Measurements from ENCODE around the gene CLEC3B.
A peak's percentile ranks its signal among the peaks of the same experiment; 100 is the strongest.

The CLEC3B gene

GRCh38 chr3:45037720-45038455 is 11.8 kb downstream of the CLEC3B start:
- peaks cover 41% of the 10 kb centered on the region for H3K4me1 ChIP-seq (ENCODE audit: insufficient read depth, low read length, poor library complexity, severe bottlenecking)
- no peaks in the 10 kb centered on the region for H3F3A ChIP-seq (ENCODE audit: low read depth)
- no peak overlapping the region for H2AFZ ChIP-seq (ENCODE audit: low read length)
- no peaks in the 10 kb centered on the region for H3K9me2 ChIP-seq (replicated peaks; ENCODE audit: low read depth, low read length)
- H3K9ac ChIP-seq (ENCODE audit: low read depth, low read length, poor library complexity, severe bottlenecking) = no peak overlapping the region
- H3K4me2 ChIP-seq (ENCODE audit: low read depth, low read length, poor library complexity, severe bottlenecking) = no peak overlapping the region
- no peaks in the 10 kb centered on the region for H3K36me3 ChIP-seq (ENCODE audit: insufficient read depth, low read length)
- H4K20me1 ChIP-seq (ENCODE audit: insufficient read depth, low read length, poor library complexity, severe bottlenecking) = no peaks in the 10 kb centered on the region
- H3K4me3 ChIP-seq (ENCODE audit: low read length, poor library complexity, severe bottlenecking) = no peak overlapping the region
- H3K9me3 ChIP-seq (ENCODE audit: insufficient read depth, low read depth, low read length) = no peaks in the 10 kb centered on the region
- H3K79me2 ChIP-seq (ENCODE audit: insufficient read depth, low read length) = no peaks in the 10 kb centered on the region
- no peaks in the 10 kb centered on the region for H3K27me3 ChIP-seq (ENCODE audit: insufficient read depth, low read length, poor library complexity, severe bottlenecking)
- TF ChIP-seq CTCF (conservative IDR thresholded peaks at IDR 0.05; ENCODE audit: low read length) = peak; percentile 96
- no peak for TF ChIP-seq EZH2phosphoT487 (IDR thresholded peaks at IDR 0.05; ENCODE audit: borderline replicate concordance)

- peak overlapping the region; percentile 47 for H2AFZ ChIP-seq (ENCODE audit: low read length)
- no peaks in the 10 kb centered on the region for H3K27me3 ChIP-seq (ENCODE audit: insufficient read depth, low read length, poor library complexity, severe bottlenecking)
- no peak overlapping the region for H3K9ac ChIP-seq (ENCODE audit: low read depth, low read length, poor library complexity, severe bottlenecking)
- H3K4me2 ChIP-seq (ENCODE audit: low read depth, low read length, poor library complexity, severe bottlenecking) = no peak overlapping the region
- H3K9me3 ChIP-seq (ENCODE audit: insufficient read depth, low read depth, low read length) = no peaks in the 10 kb centered on the region
- H3K79me2 ChIP-seq (ENCODE audit: insufficient read depth, low read length) = no peaks in the 10 kb centered on the region
- no peaks in the 10 kb centered on the region for H3F3A ChIP-seq (ENCODE audit: low read depth)
- no peaks in the 10 kb centered on the region for H4K20me1 ChIP-seq (ENCODE audit: insufficient read depth, low read length, poor library complexity, severe bottlenecking)
- H3K4me1 ChIP-seq (ENCODE audit: insufficient read depth, low read length, poor library complexity, severe bottlenecking) = peaks cover 11% of the 10 kb centered on the region
- no peaks in the 10 kb centered on the region for H3K36me3 ChIP-seq (ENCODE audit: insufficient read depth, low read length)
- H3K9me2 ChIP-seq (replicated peaks; ENCODE audit: low read depth, low read length) = no peaks in the 10 kb centered on the region
- no peak for TF ChIP-seq CTCF (conservative IDR thresholded peaks at IDR 0.05; ENCODE audit: low read length)
- no peak for TF ChIP-seq EZH2phosphoT487 (IDR thresholded peaks at IDR 0.05; ENCODE audit: borderline replicate concordance)
- H3K4me3 ChIP-seq (ENCODE audit: low read length, poor library complexity, severe bottlenecking) = no peak overlapping the region
Observed at GRCh38 chr3:45041666-45042065, 15.6 kb downstream of the CLEC3B start.

GRCh38 chr3:45042162-45042561 is 16.1 kb downstream of the CLEC3B start:
- Histone ChIP-seq H3K4me1 (ENCODE audit: insufficient read depth, low read length, poor library complexity, severe bottlenecking) (peaks cover 8% of the 10 kb centered on the region), H3K4me2 (ENCODE audit: low read depth, low read length, poor library complexity, severe bottlenecking) (no peak overlapping the region), H3F3A (ENCODE audit: low read depth) (no peaks in the 10 kb centered on the region), H4K20me1 (ENCODE audit: insufficient read depth, low read length, poor library complexity, severe bottlenecking) (no peaks in the 10 kb centered on the region), H3K9me3 (ENCODE audit: insufficient read depth, low read depth, low read length) (no peaks in the 10 kb centered on the region), H2AFZ (ENCODE audit: low read length) (0 out of 2 replicates have a peak overlapping the region, but pooled peaks have one; percentile 47), H3K4me3 (ENCODE audit: low read length, poor library complexity, severe bottlenecking) (no peak overlapping the region), H3K9me2 (replicated peaks; ENCODE audit: low read depth, low read length) (no peaks in the 10 kb centered on the region), H3K27me3 (ENCODE audit: insufficient read depth, low read length, poor library complexity, severe bottlenecking) (no peaks in the 10 kb centered on the region), H3K36me3 (ENCODE audit: insufficient read depth, low read length) (no peaks in the 10 kb centered on the region), H3K79me2 (ENCODE audit: insufficient read depth, low read length) (no peaks in the 10 kb centered on the region), H3K9ac (ENCODE audit: low read depth, low read length, poor library complexity, severe bottlenecking) (no peak overlapping the region)
- no peak for TF ChIP-seq EZH2phosphoT487 (IDR thresholded peaks at IDR 0.05; ENCODE audit: borderline replicate concordance)
- no peak for TF ChIP-seq CTCF (conservative IDR thresholded peaks at IDR 0.05; ENCODE audit: low read length)

Measured in Loucy (cell line).